GM21576 (cell line): Measurements from ENCODE around the gene TBC1D10B.

Experiments used
- ATAC-seq: cut with Tn5 transposase; IDR thresholded peaks from one replicate; pipeline ENCODE4 v1.9.1; 2021; ENCODE audit warnings: mild to moderate bottlenecking, moderate library complexity; ENCODE audit not compliant: unreplicated experiment

The TBC1D10B gene

DNA sequence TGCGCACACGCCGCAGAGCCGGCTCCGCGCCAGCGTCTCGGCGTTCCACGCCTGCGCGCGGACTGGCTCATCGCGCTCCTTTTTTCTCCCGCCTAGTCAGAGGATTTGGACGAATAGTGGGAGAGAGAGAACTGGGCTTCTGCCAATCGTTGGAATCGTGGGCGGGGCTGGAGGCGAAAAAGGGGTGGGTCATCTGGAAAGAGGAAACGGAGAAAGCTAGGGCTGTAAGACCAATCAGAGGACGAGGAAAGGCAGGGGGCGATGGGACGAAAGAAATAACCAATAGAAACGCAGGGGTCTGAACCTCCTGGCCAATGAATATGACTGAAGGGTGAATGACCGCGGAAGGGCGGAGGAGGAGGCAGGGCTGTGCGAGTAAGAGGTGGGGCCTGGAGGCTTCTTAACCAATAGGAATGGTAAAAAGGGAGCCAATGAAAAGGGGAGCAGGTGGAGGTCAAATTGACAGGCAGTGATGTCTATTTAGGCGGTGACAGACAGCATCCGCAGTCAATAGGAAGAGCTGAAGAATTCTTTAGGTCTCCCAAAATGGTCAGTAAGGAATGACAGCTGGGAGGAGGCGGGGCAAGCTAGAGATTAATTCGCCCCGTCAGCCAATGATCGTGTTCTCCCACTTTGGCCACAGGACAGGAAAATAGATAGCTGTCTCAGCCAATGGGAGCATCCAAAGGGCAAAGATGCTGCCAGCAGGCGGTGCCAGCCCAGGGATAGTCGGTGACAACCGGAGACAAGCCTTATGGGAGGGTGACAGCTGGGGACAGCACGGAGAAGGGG, at the start of gene TBC1D10B:
TBC1D10B (minus strand) TSS at position 39 of the 792 bp plus-strand sequence. CDS start 311 bp downstream, outside the sequence.
- peak; percentile 77 for ATAC-seq

GRCh38 chr16:30418350-30419181, 48.3 kb upstream of the TBC1D10B start:
- no peak for ATAC-seq

DNA sequence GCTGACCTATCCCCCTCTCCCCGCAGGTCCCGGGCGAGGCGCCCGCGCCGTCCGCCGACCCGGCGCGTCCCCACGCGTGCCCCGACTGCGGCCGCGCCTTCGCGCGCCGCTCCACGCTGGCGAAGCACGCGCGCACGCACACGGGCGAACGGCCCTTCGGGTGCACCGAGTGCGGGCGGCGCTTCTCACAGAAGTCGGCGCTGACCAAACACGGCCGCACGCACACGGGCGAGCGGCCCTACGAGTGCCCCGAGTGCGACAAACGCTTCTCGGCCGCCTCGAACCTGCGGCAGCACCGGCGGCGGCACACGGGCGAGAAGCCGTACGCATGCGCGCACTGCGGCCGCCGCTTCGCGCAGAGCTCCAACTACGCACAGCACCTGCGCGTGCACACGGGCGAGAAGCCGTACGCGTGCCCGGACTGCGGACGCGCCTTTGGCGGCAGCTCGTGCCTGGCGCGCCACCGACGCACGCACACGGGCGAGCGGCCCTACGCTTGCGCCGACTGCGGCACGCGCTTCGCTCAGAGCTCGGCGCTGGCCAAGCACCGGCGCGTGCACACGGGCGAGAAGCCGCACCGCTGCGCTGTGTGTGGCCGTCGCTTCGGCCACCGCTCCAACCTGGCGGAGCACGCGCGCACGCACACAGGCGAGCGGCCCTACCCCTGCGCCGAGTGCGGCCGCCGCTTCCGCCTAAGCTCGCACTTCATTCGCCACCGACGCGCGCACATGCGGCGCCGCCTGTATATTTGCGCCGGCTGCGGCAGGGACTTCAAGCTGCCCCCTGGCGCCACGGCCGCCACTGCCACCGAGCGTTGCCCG, 47.4 kb upstream of the TBC1D10B start:
- peak; percentile 76 for ATAC-seq

- ATAC-seq, result no peak
Measured at GRCh38 chr16:30416624-30417528, 46.6 kb upstream of the TBC1D10B start.

DNA sequence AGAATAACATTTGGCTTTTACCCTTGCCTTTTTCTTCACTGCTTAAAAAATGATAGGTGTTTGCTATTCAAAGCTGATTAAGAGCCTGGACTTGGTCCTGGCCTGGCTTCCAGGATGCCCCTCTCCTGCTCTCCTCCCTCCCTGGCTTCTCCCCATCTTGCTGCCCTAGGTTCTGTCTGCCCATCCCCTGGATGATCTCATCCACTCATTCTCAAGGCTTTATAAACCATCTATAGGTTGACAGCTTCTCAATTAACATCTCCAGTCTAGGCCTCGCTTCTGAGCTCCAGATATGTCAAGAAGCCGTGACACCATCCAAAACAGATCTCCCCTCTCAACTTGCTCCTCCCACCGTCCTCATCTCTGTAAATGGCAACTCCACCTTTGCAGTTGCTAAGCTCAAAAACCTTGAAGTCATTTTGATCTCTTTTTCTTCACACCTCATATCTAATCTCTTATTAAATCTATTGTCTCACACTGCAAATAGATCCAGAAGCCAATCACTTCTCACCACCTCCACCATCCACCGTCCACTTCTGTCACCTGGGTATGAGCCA, 45.8 kb upstream of the TBC1D10B start:
- no peak for ATAC-seq

- no peak for ATAC-seq
Measured at GRCh38 chr16:30414159-30414558, 43.9 kb upstream of the TBC1D10B start.

GRCh38 chr16:30413112-30413806, 43.0 kb upstream of the TBC1D10B start:
- no peak for ATAC-seq

GRCh38 chr16:30409125-30410060, 39.1 kb upstream of the TBC1D10B start:
- ATAC-seq, result peak; percentile 48

DNA sequence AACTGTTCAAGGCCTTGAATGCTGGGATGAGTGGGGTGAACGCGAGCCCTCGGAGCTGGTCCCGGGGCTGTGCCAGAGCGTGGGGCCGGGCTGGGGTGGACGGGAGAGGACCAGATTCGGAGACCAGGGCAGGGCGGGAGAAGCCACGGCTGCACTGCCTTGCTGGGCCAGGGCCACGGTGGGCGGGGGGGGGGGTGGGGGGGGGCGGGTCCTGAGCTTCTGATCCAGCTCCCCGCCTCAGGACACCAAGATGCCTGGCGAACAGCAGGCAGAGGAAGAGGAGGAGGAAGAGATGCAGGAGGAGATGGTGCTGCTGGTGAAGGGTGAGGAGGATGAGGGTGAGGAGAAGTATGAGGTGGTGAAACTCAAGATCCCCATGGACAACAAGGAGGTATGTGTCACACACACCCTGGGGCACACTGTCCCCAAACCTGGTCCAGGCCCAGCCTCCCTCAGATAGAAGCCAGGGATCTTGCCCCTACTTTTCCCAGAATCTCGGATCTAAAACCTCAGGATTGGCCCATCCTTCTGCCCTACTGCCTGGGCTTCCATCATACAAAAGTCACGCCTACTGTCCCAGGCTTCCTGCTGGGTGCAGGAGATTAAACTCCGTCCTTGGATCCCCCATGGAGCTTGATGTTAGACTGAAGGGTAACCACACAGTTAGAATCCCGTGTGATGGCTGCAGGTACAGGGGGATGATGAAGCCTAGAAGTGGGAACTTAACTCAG, 37.7 kb upstream of the TBC1D10B start:
- ATAC-seq, result peak; percentile 2

- peak; percentile 77 for ATAC-seq
Measured at GRCh38 chr16:30407102-30407803, 37.0 kb upstream of the TBC1D10B start, which contains the start of gene ZNF771. Gene ZNF771, plus strand, starts transcription at chr16:30407606. Its CDS starts 448 bp downstream, at chr16:30408054.

DNA sequence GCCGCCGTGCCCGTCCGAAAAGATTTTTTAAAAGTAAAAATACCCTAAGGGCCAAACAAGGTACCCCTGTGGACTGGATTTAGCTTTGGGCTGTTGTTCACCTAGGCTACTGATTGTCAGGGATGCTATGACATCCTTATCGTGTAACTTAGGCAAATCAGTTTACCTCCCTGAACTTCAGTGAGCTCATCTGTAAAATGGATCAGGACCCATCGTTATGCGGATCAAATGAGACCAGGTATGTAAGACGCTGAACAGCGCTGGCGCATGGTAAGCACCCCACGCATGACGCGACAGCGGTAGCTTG, 36.5 kb upstream of the TBC1D10B start:
- no peak for ATAC-seq

GRCh38 chr16:30401768-30402425, 31.6 kb upstream of the TBC1D10B start:
- no peak for ATAC-seq

DNA sequence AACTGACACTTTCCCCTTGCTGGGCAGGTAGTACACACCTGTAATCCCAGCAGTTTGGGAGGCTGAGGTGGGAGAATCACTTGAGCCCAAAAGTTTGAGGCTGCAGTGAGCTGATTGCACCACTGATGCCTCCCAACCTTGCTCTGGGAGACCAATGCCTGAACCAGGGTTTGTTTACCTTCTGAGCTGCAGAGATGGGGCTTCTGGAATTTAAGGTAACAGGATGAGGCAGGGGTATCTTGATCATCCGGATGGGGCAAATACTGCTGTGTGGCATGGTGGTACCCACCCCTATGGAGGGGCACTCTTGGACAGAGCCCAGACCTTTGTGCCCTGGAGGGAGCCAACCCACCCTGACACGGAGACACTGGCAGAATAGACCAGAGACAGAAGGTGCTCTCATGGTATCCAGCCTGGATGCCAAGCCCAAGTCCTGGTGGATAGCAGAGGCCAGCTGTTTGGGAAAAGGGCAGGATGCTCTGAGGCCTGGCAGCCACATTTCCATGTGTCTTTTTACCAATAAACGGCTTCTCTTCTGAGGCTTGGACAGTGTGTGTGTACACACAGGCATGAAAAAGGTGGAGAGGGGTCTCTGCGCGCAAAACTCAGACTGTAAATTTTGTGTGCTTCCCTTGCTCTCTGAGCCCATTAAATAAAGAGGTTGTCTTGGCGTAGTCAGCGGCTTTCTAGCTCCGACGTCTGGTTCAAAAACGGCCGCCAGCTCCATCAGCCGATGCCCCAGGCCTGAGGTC, 29.3 kb upstream of the TBC1D10B start:
- ATAC-seq, result no peak

- no peak for ATAC-seq
Measured at GRCh38 chr16:30398661-30399434, 28.6 kb upstream of the TBC1D10B start.
